KOPT-K1 (cell line): ENCODE measurements around the gene PROSER2.

Source experiments
- H3K27ac ChIP-seq: fragments of 200-600 bp; sonication (generic); 2 replicates; pipeline ENCODE4 v1.5.1; 2016; ENCODE audit warnings: antibody characterized with exemption, mild to moderate bottlenecking, low read depth, low read length; ENCODE audit not compliant: poor library complexity, severe bottlenecking
- H3K36me3 ChIP-seq: fragments of 200-600 bp; sonication (generic); 2 replicates; pipeline ENCODE4 v1.5.1; 2017; ENCODE audit warnings: antibody characterized with exemption, mild to moderate bottlenecking, low read length, moderate library complexity; ENCODE audit not compliant: insufficient read depth
- H3K9me3 ChIP-seq: fragments of 200-600 bp; sonication (generic); 2 replicates; pipeline ENCODE4 v1.5.1; 2017; ENCODE audit warnings: antibody characterized with exemption, low read length, mild to moderate bottlenecking; ENCODE audit not compliant: insufficient read depth, poor library complexity, severe bottlenecking

The PROSER2 gene

GRCh38 chr10:11902646-11903045, 79.5 kb downstream of the PROSER2 start:
- H3K27ac ChIP-seq: no peak overlapping the region
- no peaks in the 10 kb centered on the region for H3K36me3 ChIP-seq
- no peaks in the 10 kb centered on the region for H3K9me3 ChIP-seq

DNA sequence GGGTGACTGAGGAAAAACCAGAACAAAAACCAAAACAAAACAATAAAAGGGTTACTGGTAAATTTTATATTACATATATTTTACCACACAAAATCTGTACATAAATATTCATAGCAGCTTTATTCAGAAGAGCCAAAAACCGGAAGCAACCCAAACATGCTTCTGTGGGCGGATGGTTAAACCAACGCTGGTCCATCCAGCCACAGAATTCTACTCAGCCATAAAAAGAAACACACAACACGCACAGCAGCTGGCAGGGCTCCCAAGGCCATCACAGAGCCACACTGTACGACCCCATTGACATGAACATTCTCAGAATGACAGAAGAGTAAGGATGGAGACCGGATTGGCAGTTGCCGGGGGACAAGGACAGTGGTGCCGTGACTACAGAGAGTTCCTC, 83.6 kb downstream of the PROSER2 start:
- Histone ChIP-seq H3K9me3 (no peaks in the 10 kb centered on the region), H3K27ac (no peak overlapping the region), H3K36me3 (no peaks in the 10 kb centered on the region)

- Histone ChIP-seq H3K36me3 (no peaks in the 10 kb centered on the region), H3K9me3 (no peaks in the 10 kb centered on the region), H3K27ac (no peak overlapping the region)
These were observed 84.8 kb downstream of the PROSER2 start for GRCh38 chr10:11907914-11908313.

DNA sequence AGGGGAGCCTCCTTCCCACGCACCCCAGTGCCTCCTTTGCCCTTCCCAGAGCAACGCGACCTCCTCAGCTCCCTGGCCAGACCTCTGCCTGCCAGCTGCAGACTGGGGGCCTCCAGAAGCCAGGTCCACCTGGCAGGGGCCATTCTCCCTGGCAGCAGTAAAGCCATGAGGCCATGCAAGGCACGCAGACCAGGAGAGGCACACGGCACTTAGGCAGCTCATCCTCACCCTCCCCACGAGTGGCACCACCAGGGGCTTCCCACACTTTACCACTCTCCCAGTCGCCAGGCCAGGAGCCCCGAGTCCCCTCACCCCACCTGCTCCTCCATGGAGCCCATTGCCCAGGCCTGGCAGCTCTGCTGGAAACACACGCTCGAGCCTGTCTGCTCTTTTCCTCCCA, 85.4 kb downstream of the PROSER2 start:
- no peaks in the 10 kb centered on the region for H3K36me3 ChIP-seq

GRCh38 chr10:11908991-11909390, 85.8 kb downstream of the PROSER2 start:
- Histone ChIP-seq H3K27ac (no peak overlapping the region), H3K9me3 (no peaks in the 10 kb centered on the region), H3K36me3 (no peaks in the 10 kb centered on the region)

More for the DNA sequence above, 85.4 kb downstream of the PROSER2 start:
- no peak overlapping the region for H3K27ac ChIP-seq
- no peaks in the 10 kb centered on the region for H3K9me3 ChIP-seq

GRCh38 chr10:11909618-11910017, 86.5 kb downstream of the PROSER2 start:
- Histone ChIP-seq H3K27ac (no peak overlapping the region), H3K9me3 (no peaks in the 10 kb centered on the region), H3K36me3 (no peaks in the 10 kb centered on the region)

GRCh38 chr10:11910102-11910501, 86.9 kb downstream of the PROSER2 start:
- no peaks in the 10 kb centered on the region for H3K9me3 ChIP-seq
- H3K27ac ChIP-seq: no peak overlapping the region
- no peaks in the 10 kb centered on the region for H3K36me3 ChIP-seq

- Histone ChIP-seq H3K9me3 (no peaks in the 10 kb centered on the region), H3K27ac (no peak overlapping the region), H3K36me3 (no peaks in the 10 kb centered on the region)
These were observed 90.0 kb downstream of the PROSER2 start for GRCh38 chr10:11913079-11913641.

DNA sequence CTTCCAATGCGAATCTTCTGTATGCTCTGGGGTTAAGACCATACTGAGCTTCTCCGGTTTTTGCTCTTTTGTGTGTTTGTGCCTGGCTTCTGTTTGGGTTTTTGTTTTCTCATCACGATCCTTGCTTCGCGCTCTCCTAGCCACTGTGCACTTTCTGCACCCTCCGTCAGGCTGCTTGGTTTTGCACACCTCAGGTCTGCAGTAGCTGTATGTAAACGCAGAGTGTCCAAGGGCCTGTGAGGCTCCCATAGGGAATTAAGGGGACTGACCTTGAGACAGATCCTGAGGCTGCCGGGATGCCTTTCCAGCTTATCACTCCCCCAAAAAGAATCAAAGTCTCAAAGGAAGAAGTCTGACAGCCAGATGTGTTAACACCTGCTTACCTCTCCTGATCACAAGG, 95.2 kb downstream of the PROSER2 start:
- Histone ChIP-seq H3K36me3 (peaks cover 46% of the 10 kb centered on the region), H3K9me3 (no peaks in the 10 kb centered on the region), H3K27ac (no peak overlapping the region)

GRCh38 chr10:11919271-11919670, 96.1 kb downstream of the PROSER2 start:
- Histone ChIP-seq H3K9me3 (no peaks in the 10 kb centered on the region), H3K36me3 (peaks cover 49% of the 10 kb centered on the region), H3K27ac (no peak overlapping the region)
